DMS53 treated with DMSO at 0.1 percent for 48 hours (cell line): ENCODE results near the gene INTS15.

Experiments used
- DNase-seq: peaks from one replicate; lab custom pipeline; 2025; ENCODE audit not compliant: unreplicated experiment; lab: John Stamatoyannopoulos, UW

The INTS15 gene

DNA sequence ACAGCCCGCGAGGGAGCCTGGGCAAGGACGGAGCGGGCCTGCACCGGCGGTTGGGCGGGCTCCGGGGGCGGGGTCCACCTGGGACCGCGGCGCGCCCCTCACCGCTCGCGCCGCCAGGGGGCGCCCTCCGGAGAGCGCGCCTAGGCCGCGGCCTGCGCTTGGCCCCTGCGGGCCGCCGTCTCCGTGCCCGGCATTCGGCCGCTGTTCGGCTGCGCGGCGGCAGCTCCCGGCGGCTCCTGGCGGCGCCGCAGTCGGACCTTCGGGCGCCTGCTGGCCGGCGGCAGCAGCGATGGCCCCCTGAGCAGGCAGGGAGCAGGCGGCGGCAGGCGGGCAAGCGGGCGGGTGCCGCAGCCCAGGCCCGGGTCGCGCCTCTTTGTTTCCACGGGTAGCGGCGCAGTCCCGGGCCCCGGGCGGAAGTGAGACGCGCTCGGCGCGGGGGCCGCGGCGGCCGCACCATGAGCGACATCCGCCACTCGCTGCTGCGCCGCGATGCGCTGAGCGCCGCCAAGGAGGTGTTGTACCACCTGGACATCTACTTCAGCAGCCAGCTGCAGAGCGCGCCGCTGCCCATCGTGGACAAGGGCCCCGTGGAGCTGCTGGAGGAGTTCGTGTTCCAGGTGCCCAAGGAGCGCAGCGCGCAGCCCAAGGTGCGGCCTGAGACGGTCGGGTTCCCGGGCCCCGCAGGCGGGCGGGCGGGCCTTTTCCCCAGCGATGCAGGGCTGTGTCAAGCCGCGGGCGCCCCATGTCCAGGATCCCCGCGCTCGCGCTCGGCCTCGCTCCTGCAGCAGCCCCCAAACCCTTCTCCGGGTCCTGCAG, at the start of gene INTS15:
Gene INTS15, plus strand, starts transcription at position 193 of the 816 bp plus-strand sequence. Its CDS starts 263 bp downstream, at position 456.
- peak; percentile 86 for DNase-seq

- DNase-seq = no peak
Measured at GRCh38 chr7:6542368-6542767, 47.5 kb upstream of the INTS15 start.

- DNase-seq = no peak
Measured at GRCh38 chr7:6545398-6546126, 44.3 kb upstream of the INTS15 start.

DNA sequence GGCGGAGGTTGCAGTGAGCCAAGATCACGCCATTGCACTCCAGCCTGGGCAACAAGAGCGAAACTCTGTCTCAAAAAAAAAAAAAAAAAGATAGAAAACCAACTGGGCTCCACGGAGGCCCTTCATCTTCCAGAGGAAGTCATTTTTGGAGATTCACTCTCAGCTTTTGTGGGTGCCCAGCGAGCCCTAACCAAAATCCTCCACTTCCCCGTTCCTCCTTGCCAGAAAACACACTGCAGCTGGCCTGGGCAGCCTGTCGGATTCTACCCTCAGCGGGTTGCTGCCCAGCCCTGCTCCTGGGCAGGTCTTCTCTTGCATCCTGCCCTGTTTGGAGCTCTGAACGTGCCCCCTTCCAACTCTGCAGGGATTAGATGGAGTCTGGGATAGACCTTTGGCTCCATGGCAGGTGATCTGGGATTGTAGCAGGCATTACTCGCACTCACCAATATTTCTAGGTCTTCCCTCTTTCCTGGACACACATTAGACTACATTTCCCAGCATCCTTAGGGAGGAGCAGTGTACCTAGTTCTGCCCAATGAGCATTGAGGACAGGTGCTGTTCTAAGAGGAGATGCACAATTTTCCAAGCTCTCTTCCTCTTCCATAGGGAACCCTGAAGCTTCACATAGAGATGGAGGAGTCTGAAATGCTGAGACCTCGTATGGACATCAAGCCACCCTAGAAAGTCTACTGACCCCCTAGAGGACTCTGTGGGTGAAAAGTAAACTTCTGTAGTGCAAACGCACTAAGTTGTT, 43.1 kb upstream of the INTS15 start:
- DNase-seq = peak; percentile 44

DNA sequence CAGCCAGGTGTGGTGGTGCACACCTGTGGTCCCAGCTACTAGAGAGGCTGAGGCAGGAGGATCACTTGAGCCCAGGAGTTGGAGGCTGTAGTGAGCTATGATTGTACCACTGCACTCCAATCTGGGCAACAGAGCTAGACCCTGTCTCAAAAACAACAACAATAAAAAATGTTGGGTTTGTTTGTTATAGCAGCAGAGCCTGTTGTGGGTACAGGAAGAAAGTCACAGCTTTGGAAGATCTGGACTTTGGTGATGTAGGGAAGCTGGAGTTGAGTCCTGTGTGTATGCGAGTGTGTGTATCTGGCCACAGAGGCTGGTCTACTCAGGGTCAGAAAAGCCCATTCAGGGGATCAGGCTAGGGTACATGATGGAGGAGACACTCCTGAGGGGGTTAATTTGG, 42.4 kb upstream of the INTS15 start:
- no peak for DNase-seq

GRCh38 chr7:6551016-6551511, 38.8 kb upstream of the INTS15 start, which contains the start of gene GRID2IP:
Gene GRID2IP, minus strand, starts transcription at chr7:6551461. Its CDS starts 25 bp downstream, at chr7:6551436.
- no peak for DNase-seq

DNA sequence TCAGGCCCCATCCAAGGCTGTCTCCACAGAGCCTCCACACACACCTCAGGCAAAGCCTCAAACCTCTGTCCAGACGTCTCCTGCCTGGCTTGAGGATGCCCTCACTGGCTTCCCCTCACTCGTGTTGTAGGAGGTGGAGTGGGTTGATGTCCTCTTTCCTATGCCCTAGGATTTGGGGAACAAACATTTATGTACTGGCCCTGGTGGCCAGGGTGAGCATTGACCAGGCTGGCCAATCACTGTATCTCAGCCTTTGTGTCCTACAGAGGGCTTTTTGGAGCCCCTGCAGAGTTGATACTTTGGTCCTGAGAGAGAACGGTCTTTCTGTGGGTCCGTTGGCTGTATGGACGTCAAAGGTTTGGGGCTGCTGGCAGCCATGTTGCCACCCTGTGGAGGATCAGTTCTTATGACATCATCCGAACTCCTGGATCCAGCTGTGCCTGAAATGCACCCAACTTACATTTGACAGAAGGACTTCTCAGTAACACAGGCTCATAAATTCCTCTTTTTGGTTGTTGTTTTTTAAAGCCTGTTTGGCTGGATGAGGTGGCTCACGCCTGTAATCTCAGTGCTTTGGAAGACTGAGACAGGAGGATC, 36.3 kb upstream of the INTS15 start:
- DNase-seq = no peak

DNA sequence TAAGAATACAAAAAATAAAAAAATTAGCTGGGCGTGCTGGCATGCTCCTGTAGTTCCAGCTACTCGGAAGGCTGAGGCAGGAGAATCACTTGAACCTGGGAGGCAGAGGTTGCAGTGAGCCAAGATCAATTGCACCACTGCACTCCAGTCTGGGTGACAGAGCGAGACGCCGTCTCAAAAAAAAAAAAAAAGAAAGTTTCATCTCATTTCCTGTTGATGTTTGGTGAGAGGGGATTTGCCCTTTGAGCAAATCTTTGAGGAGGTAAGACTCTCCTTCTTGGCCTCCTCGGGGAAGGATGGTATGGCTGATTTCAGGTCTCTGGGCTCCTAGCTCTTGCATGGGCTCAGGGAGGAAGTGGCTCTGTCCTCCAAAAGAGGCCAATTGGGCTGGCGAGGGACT, 35.0 kb upstream of the INTS15 start:
- no peak for DNase-seq

GRCh38 chr7:6556196-6556595, 33.6 kb upstream of the INTS15 start:
- DNase-seq = no peak

- DNase-seq = no peak
Measured at GRCh38 chr7:6558837-6559236, 31.0 kb upstream of the INTS15 start.

GRCh38 chr7:6559896-6560295, 29.9 kb upstream of the INTS15 start:
- no peak for DNase-seq

- DNase-seq = no peak
Measured at GRCh38 chr7:6562106-6562505, 27.7 kb upstream of the INTS15 start.

- DNase-seq = no peak
Measured at GRCh38 chr7:6563936-6564770, 25.7 kb upstream of the INTS15 start.

GRCh38 chr7:6565655-6566054, 24.2 kb upstream of the INTS15 start:
- no peak for DNase-seq

DNA sequence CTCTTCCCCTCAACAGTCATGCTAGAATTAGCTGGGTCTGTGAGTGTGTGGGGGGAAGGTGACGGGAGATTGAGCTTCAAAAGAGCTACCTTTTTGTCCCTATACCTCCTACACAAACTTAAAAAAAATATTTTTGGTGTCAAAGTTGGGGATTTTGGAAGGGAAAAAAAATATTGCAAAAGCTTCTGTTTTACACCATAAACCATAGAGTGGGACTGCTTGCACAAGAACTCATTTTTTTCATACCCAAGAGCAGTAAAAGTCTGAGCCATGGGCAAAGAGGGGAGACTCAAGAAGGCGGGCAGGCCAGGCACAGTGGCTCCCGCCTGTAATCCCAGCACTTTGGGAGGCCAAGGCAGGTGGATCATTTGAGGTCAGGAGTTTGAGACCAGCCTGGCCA, 21.9 kb upstream of the INTS15 start:
- DNase-seq = no peak

DNA sequence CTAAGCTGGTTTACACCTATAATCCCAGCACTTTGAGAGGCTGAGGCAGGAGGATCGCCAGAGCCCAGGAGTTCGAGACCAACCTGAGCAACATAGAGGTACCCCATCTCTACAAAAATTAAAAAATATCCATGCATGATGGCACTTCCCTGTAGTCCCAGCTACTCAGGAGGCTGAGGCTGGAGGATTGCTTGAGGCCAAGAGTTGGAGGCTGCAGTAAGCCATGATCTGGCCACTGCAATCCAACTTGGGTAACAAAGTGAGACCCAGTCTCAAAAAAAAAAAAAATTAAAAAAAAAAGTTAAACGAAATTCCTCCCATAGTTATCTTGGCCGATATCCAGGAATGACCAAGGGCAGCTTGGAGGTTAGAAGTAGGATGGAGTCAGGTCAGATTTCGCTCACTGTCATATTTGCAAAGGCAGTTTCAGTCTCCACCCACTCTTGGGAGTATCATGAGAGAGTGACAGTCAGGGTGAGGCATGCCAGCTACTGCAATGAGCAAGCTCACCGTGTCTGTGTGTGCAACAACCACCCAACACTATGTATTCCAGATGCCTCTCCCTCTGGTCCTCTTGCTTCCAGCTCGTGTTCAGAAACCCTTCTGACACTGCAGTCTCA, 18.6 kb upstream of the INTS15 start:
- DNase-seq = no peak

GRCh38 chr7:6575281-6576023, 14.4 kb upstream of the INTS15 start:
- no peak for DNase-seq

GRCh38 chr7:6576024-6576866, 13.6 kb upstream of the INTS15 start:
- DNase-seq = no peak
